Neural cell (in vitro differentiated cells): ENCODE data around the gene ERCC4.

Source experiments
- CTCF ChIP-seq: fragments of 450-650 bp; IDR thresholded peaks from 2 replicates; pipeline ENCODE4 v1.5.1; 2014; ENCODE audit warnings: antibody characterized with exemption, mild to moderate bottlenecking, moderate library complexity; ENCODE audit not compliant: poor library complexity, severe bottlenecking
- EP300 ChIP-seq: fragments of 450-650 bp; conservative IDR thresholded peaks from 2 replicates; pipeline ENCODE4 v1.6.1; 2014; ENCODE audit warnings: antibody characterized with exemption, mild to moderate bottlenecking, moderate library complexity; ENCODE audit not compliant: poor library complexity, severe bottlenecking
- EZH2 ChIP-seq: fragments of 200-600, 300-800 bp; shearing (Covaris generic), sonication (generic); IDR thresholded peaks from 2 replicates; pipeline ENCODE4 v1.6.1; 2014; ENCODE audit warnings: antibody characterized with exemption, low read length, borderline replicate concordance, mild to moderate bottlenecking; ENCODE audit not compliant: insufficient read depth, poor library complexity, severe bottlenecking
- POLR2AphosphoS5 ChIP-seq: IDR thresholded peaks from 2 replicates; pipeline ENCODE4 v1.6.1; 2012
- RAD21 ChIP-seq: fragments of 450-650 bp; conservative IDR thresholded peaks from 2 replicates; pipeline ENCODE4 v1.6.1; 2014; ENCODE audit warnings: antibody characterized with exemption, mild to moderate bottlenecking, moderate library complexity
- REST ChIP-seq: IDR thresholded peaks from 2 replicates; pipeline ENCODE4 v1.6.1; 2012; ENCODE audit warnings: borderline replicate concordance
- TAF1 ChIP-seq: IDR thresholded peaks from 2 replicates; pipeline ENCODE4 v1.6.1; 2012; ENCODE audit warnings: low read depth

- TF ChIP-seq CTCF (no peak), EZH2 (no peak), POLR2AphosphoS5 (no peak), RAD21 (no peak), EP300 (no peak), REST (no peak), TAF1 (no peak)
These were observed 4.8 kb upstream of the ERCC4 start for GRCh38 chr16:13915033-13915635.
